ENCODE data around the gene LKAAEAR1.
A peak's percentile ranks its signal among the peaks of the same experiment; 100 is the strongest.

The LKAAEAR1 gene

GRCh38 chr20:64079273-64080012 lies 4.8 kb downstream of the LKAAEAR1 start, which contains the start of gene RGS19:
Gene RGS19 (minus strand): TSS chr20:64079518. CDS start chr20:64076886, 2,632 bp downstream.
- DNase-seq (ENCODE audit: low read depth in 2 of 2), result peak in 1 of 2 experiments; percentile 29

- DNase-seq (ENCODE audit: low read depth in 2 of 2), result no peak
These were observed 5.3 kb downstream of the LKAAEAR1 start for GRCh38 chr20:64078934-64079272.

GRCh38 chr20:64077876-64078551 lies 6.2 kb downstream of the LKAAEAR1 start:
- DNase-seq (ENCODE audit: low read depth in 2 of 2), result no peak

- no peak for DNase-seq (ENCODE audit: low read depth in 2 of 2)
These were observed 6.7 kb downstream of the LKAAEAR1 start for GRCh38 chr20:64077541-64077875.

- DNase-seq (ENCODE audit: low read depth in 2 of 2), result no peak
These were observed 7.1 kb downstream of the LKAAEAR1 start for GRCh38 chr20:64077094-64077493.

- no peak for DNase-seq (ENCODE audit: low read depth in 2 of 2)
These were observed 7.9 kb downstream of the LKAAEAR1 start for GRCh38 chr20:64076061-64076997.

- no peak for DNase-seq (ENCODE audit: low read depth in 2 of 2)
These were observed 8.6 kb downstream of the LKAAEAR1 start for GRCh38 chr20:64075556-64075955.

GRCh38 chr20:64074963-64075362 lies 9.2 kb downstream of the LKAAEAR1 start:
- DNase-seq (ENCODE audit: low read depth in 2 of 2), result no peak

GRCh38 chr20:64074184-64074789 lies 9.9 kb downstream of the LKAAEAR1 start:
- DNase-seq (ENCODE audit: low read depth in 2 of 2), result no peak

GRCh38 chr20:64073476-64074183 lies 10.6 kb downstream of the LKAAEAR1 start:
- DNase-seq (ENCODE audit: low read depth in 2 of 2), result no peak

- no peak for DNase-seq (ENCODE audit: low read depth in 2 of 2)
These were observed 11.6 kb downstream of the LKAAEAR1 start for GRCh38 chr20:64072498-64073063.

- DNase-seq (ENCODE audit: low read depth in 2 of 2), result no peak
These were observed 12.6 kb downstream of the LKAAEAR1 start for GRCh38 chr20:64071341-64072332.

- DNase-seq (ENCODE audit: low read depth in 2 of 2), result no peak
These were observed 13.8 kb downstream of the LKAAEAR1 start for GRCh38 chr20:64070244-64070993.

- DNase-seq (ENCODE audit: low read depth in 2 of 2), result no peak
These were observed 14.5 kb downstream of the LKAAEAR1 start for GRCh38 chr20:64069614-64070243.

- no peak for DNase-seq (ENCODE audit: low read depth in 2 of 2)
These were observed 15.0 kb downstream of the LKAAEAR1 start for GRCh38 chr20:64069209-64069613.

GRCh38 chr20:64068386-64069208 lies 15.6 kb downstream of the LKAAEAR1 start:
- DNase-seq (ENCODE audit: low read depth in 2 of 2), result no peak

GRCh38 chr20:64067733-64068307 lies 16.4 kb downstream of the LKAAEAR1 start:
- DNase-seq (ENCODE audit: low read depth in 2 of 2), result no peak

Data from fibroblast of skin of left quadriceps (primary cell).